IPS-20b (cell line): ENCODE data around the gene CTAG1A.
"Not testable (repeated sequence)": the region's sequence is repeated elsewhere in the genome, so short reads cannot be mapped to it uniquely, and the experiment has no call there.

Experiments
- H3K27ac ChIP-seq: one replicate; pipeline ENCODE4 v1.5.1; 2013; ENCODE audit warnings: low read length
- H3K27me3 ChIP-seq: 2 replicates; pipeline ENCODE4 v1.6.1; 2013; ENCODE audit warnings: mild to moderate bottlenecking, low read length, inconsistent platforms; ENCODE audit not compliant: insufficient read depth
- H3K36me3 ChIP-seq: 2 replicates; pipeline ENCODE4 v1.6.1; 2013; ENCODE audit warnings: low read depth, mild to moderate bottlenecking, inconsistent platforms, low read length, moderate library complexity; ENCODE audit not compliant: insufficient read depth
- H3K4me1 ChIP-seq: 2 replicates; pipeline ENCODE4 v1.6.1; 2013; ENCODE audit warnings: mild to moderate bottlenecking, control low read depth, inconsistent platforms, low read length, moderate library complexity; ENCODE audit not compliant: insufficient read depth
- H3K4me3 ChIP-seq: 2 replicates; pipeline ENCODE4 v1.5.1; 2013; ENCODE audit warnings: mild to moderate bottlenecking, low read length, inconsistent platforms
- H3K9ac ChIP-seq: 2 replicates; pipeline ENCODE4 v1.6.1; 2013; ENCODE audit warnings: low read depth, mild to moderate bottlenecking, inconsistent platforms, low read length, moderate library complexity
- H3K9me3 ChIP-seq: 2 replicates; pipeline ENCODE4 v1.6.1; 2013; ENCODE audit warnings: mild to moderate bottlenecking, low read depth, low read length, inconsistent platforms; ENCODE audit not compliant: insufficient read depth

The CTAG1A gene

DNA sequence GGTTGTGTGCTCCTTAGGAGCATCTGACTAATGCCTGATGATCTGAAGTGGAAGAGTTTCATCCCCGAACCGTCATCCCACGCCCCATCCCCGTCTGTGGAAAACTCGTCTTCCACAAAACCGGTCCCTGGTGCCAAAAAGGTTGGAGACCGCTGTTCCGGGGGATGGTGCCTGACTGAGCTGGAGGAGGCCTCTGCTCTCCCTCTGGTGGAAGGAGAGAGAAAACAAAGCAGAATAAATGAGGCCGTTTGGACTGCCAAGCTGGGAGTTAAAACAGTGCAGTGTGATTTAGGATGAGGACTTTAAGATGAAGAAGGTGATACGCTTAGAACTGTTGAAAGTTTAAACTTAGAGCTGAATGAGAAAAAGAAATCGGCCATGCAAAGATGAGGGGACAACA is 48.7 kb downstream of the CTAG1A start:
- not testable (repeated sequence) for H3K27me3 ChIP-seq, H3K9ac ChIP-seq, H3K36me3 ChIP-seq

More for the DNA sequence above, 48.7 kb downstream of the CTAG1A start:
- H3K9me3 ChIP-seq, H3K27ac ChIP-seq, H3K4me3 ChIP-seq, H3K4me1 ChIP-seq: not testable (repeated sequence)
